Globus pallidus (tissue), 1 donor: ENCODE measurements around the gene IFIH1.

Experiments
- DNase-seq: peaks from one replicate; pipeline ENCODE4 v3.0.0-alpha.2; 2015; ENCODE audit warnings: low spot score

Gene IFIH1

GRCh38 chr2:162257425-162257824 lies 61.1 kb downstream of the IFIH1 start:
- no peak for DNase-seq

- no peak for DNase-seq
These were observed 61.9 kb downstream of the IFIH1 start for GRCh38 chr2:162256591-162256991.

- DNase-seq, result no peak
These were observed 64.1 kb downstream of the IFIH1 start for GRCh38 chr2:162254236-162254871.

GRCh38 chr2:162253435-162253834 lies 65.0 kb downstream of the IFIH1 start:
- no peak for DNase-seq

- no peak for DNase-seq
These were observed 66.3 kb downstream of the IFIH1 start for GRCh38 chr2:162252153-162252552.

- no peak for DNase-seq
These were observed 72.7 kb downstream of the IFIH1 start for GRCh38 chr2:162245781-162246180.

- DNase-seq, result no peak
These were observed 73.4 kb downstream of the IFIH1 start for GRCh38 chr2:162245061-162245460.

- DNase-seq, result no peak
These were observed 73.9 kb downstream of the IFIH1 start for GRCh38 chr2:162244541-162245031.

GRCh38 chr2:162243715-162244114 lies 74.8 kb downstream of the IFIH1 start:
- DNase-seq, result no peak

- DNase-seq, result no peak
These were observed 75.2 kb downstream of the IFIH1 start, which contains the start of gene FAP for GRCh38 chr2:162243294-162243693. Gene FAP, minus strand, starts transcription at chr2:162243445. Its CDS starts 118 bp downstream, at chr2:162243327.

- DNase-seq, result peak; percentile 36
These were observed 75.8 kb downstream of the IFIH1 start for GRCh38 chr2:162242586-162243280.

- no peak for DNase-seq
These were observed 76.9 kb downstream of the IFIH1 start for GRCh38 chr2:162241571-162241970.

GRCh38 chr2:162234620-162235462 lies 83.6 kb downstream of the IFIH1 start:
- no peak for DNase-seq

GRCh38 chr2:162233197-162233596 lies 85.3 kb downstream of the IFIH1 start:
- no peak for DNase-seq

GRCh38 chr2:162232671-162233070 lies 85.8 kb downstream of the IFIH1 start:
- no peak for DNase-seq

GRCh38 chr2:162232027-162232426 lies 86.5 kb downstream of the IFIH1 start:
- no peak for DNase-seq

GRCh38 chr2:162230761-162231160 lies 87.7 kb downstream of the IFIH1 start:
- DNase-seq, result no peak

GRCh38 chr2:162226836-162227235 lies 91.6 kb downstream of the IFIH1 start:
- no peak for DNase-seq

- peak; percentile 55 for DNase-seq
These were observed 97.4 kb downstream of the IFIH1 start for GRCh38 chr2:162221064-162221463.

GRCh38 chr2:162220368-162220767 lies 98.1 kb downstream of the IFIH1 start:
- no peak for DNase-seq

GRCh38 chr2:162219426-162219825 lies 99.1 kb downstream of the IFIH1 start:
- no peak for DNase-seq

- no peak for DNase-seq
These were observed 100.9 kb downstream of the IFIH1 start for GRCh38 chr2:162217598-162217997.
